ENCODE data around the gene KDM3B. TPM values are rescaled to one million over a fixed set of nuclear protein-coding genes. Genes with fewer than 3 reads are reported as not detected.
"Not testable (repeated sequence)": the region's sequence is repeated elsewhere in the genome, so short reads cannot be mapped to it uniquely, and the experiment has no call there.

The KDM3B gene
- polyA plus RNA-seq, 4 donors, result 18.6 to 63.2 (median 25.2) TPM

GRCh38 chr5:138389911-138390310 lies 37.4 kb downstream of the KDM3B start:
- H3K9me3 ChIP-seq (ENCODE audit: control insufficient read depth in 2 of 2, insufficient read depth in 1 of 2, low read depth in 1 of 2, low read length in 1 of 2); H3K4me3 ChIP-seq (ENCODE audit: low read depth in 1 of 3, low read length in 3 of 3); FAIRE-seq; H3K4me1 ChIP-seq (ENCODE audit: control insufficient read depth in 3 of 3, insufficient read depth in 2 of 3, low read depth in 1 of 3, low read length in 2 of 3); H3K27ac ChIP-seq (ENCODE audit: low read depth in 1 of 3, low read length in 2 of 3); H3K27me3 ChIP-seq (ENCODE audit: control insufficient read depth in 3 of 3, insufficient read depth in 3 of 3, low read length in 3 of 3); DNase-seq: not testable (repeated sequence)
- peaks cover 18 to 41% (median 25%) of the 10 kb centered on the region in 3 donors for H3K36me3 ChIP-seq (ENCODE audit: control insufficient read depth in 3 of 3, insufficient read depth in 2 of 3, low read depth in 1 of 3, low read length in 3 of 3)
- 93 to 97% (median 96%) methylated on average over 10 of the region's 10 CpGs for WGBS, 3 donors

- Histone ChIP-seq H3K36me3 (ENCODE audit: control insufficient read depth in 3 of 3, insufficient read depth in 2 of 3, low read depth in 1 of 3, low read length in 3 of 3) (peaks cover 17 to 41% (median 18%) of the 10 kb centered on the region in 3 donors), H3K9me3 (ENCODE audit: control insufficient read depth in 2 of 2, insufficient read depth in 1 of 2, low read depth in 1 of 2, low read length in 1 of 2) (no peaks in the 10 kb centered on the region), H3K27me3 (ENCODE audit: control insufficient read depth in 3 of 3, insufficient read depth in 3 of 3, low read length in 3 of 3) (no peaks in the 10 kb centered on the region), H3K4me3 (ENCODE audit: low read depth in 1 of 3, low read length in 3 of 3) (peak overlapping the region in 1 of 3 donors; percentile 10), H3K4me1 (ENCODE audit: control insufficient read depth in 3 of 3, insufficient read depth in 2 of 3, low read depth in 1 of 3, low read length in 2 of 3) (no peaks in the 10 kb centered on the region), H3K27ac (ENCODE audit: low read depth in 1 of 3, low read length in 2 of 3) (no peak overlapping the region)
- DNase-seq (no peak), FAIRE-seq (no peak)
- 91 to 92% (median 91%) methylated on average over 9 of the region's 9 CpGs for WGBS, 3 donors
Measured at GRCh38 chr5:138391859-138392386, 39.4 kb downstream of the KDM3B start.

- no peak for FAIRE-seq
- no peak for DNase-seq
- Histone ChIP-seq H3K4me3 (ENCODE audit: low read depth in 1 of 3, low read length in 3 of 3) (no peak overlapping the region), H3K27me3 (ENCODE audit: control insufficient read depth in 3 of 3, insufficient read depth in 3 of 3, low read length in 3 of 3) (no peaks in the 10 kb centered on the region), H3K4me1 (ENCODE audit: control insufficient read depth in 3 of 3, insufficient read depth in 2 of 3, low read depth in 1 of 3, low read length in 2 of 3) (no peaks in the 10 kb centered on the region), H3K36me3 (ENCODE audit: control insufficient read depth in 3 of 3, insufficient read depth in 2 of 3, low read depth in 1 of 3, low read length in 3 of 3) (peaks cover 9 to 52% (median 23%) of the 10 kb centered on the region in 3 donors), H3K27ac (ENCODE audit: low read depth in 1 of 3, low read length in 2 of 3) (no peak overlapping the region), H3K9me3 (ENCODE audit: control insufficient read depth in 2 of 2, insufficient read depth in 1 of 2, low read depth in 1 of 2, low read length in 1 of 2) (no peaks in the 10 kb centered on the region)
Measured at GRCh38 chr5:138402640-138403039, 50.2 kb downstream of the KDM3B start.

GRCh38 chr5:138408023-138408422 lies 55.5 kb downstream of the KDM3B start:
- Histone ChIP-seq H3K27me3 (ENCODE audit: control insufficient read depth in 3 of 3, insufficient read depth in 3 of 3, low read length in 3 of 3) (no peaks in the 10 kb centered on the region), H3K4me1 (ENCODE audit: control insufficient read depth in 3 of 3, insufficient read depth in 2 of 3, low read depth in 1 of 3, low read length in 2 of 3) (no peaks in the 10 kb centered on the region), H3K27ac (ENCODE audit: low read depth in 1 of 3, low read length in 2 of 3) (peak overlapping the region in 1 of 3 donors; percentile 21), H3K9me3 (ENCODE audit: control insufficient read depth in 2 of 2, insufficient read depth in 1 of 2, low read depth in 1 of 2, low read length in 1 of 2) (no peaks in the 10 kb centered on the region), H3K36me3 (ENCODE audit: control insufficient read depth in 3 of 3, insufficient read depth in 2 of 3, low read depth in 1 of 3, low read length in 3 of 3) (peaks cover 5 to 53% (median 7%) of the 10 kb centered on the region in 3 donors), H3K4me3 (ENCODE audit: low read depth in 1 of 3, low read length in 3 of 3) (no peak overlapping the region)
- WGBS, 3 donors, result 35 to 43% (median 37%) methylated on average over 5 of the region's 5 CpGs
- DNase-seq (peak; percentile 45 to 63), FAIRE-seq (no peak)

- not testable (repeated sequence) for H3K27me3 ChIP-seq (ENCODE audit: control insufficient read depth in 3 of 3, insufficient read depth in 3 of 3, low read length in 3 of 3); H3K4me1 ChIP-seq (ENCODE audit: control insufficient read depth in 3 of 3, insufficient read depth in 2 of 3, low read depth in 1 of 3, low read length in 2 of 3); H3K9me3 ChIP-seq (ENCODE audit: control insufficient read depth in 2 of 2, insufficient read depth in 1 of 2, low read depth in 1 of 2, low read length in 1 of 2); H3K27ac ChIP-seq (ENCODE audit: low read depth in 1 of 3, low read length in 2 of 3); FAIRE-seq; H3K4me3 ChIP-seq (ENCODE audit: low read depth in 1 of 3, low read length in 3 of 3)
- peak in 1 of 2 donors; percentile 14 for DNase-seq
- peaks cover 8 to 51% (median 11%) of the 10 kb centered on the region in 3 donors for H3K36me3 ChIP-seq (ENCODE audit: control insufficient read depth in 3 of 3, insufficient read depth in 2 of 3, low read depth in 1 of 3, low read length in 3 of 3)
- 76 to 91% (median 86%) methylated on average over 13 of the region's 14 CpGs for WGBS, 3 donors
Measured at GRCh38 chr5:138410996-138411640, 58.6 kb downstream of the KDM3B start.

- FAIRE-seq (no peak), DNase-seq (no peak)
- no peaks in the 10 kb centered on the region for H3K4me1 ChIP-seq (ENCODE audit: control insufficient read depth in 3 of 3, insufficient read depth in 2 of 3, low read depth in 1 of 3, low read length in 2 of 3)
- no peaks in the 10 kb centered on the region for H3K27me3 ChIP-seq (ENCODE audit: control insufficient read depth in 3 of 3, insufficient read depth in 3 of 3, low read length in 3 of 3)
- no peaks in the 10 kb centered on the region for H3K9me3 ChIP-seq (ENCODE audit: control insufficient read depth in 2 of 2, insufficient read depth in 1 of 2, low read depth in 1 of 2, low read length in 1 of 2)
- H3K27ac ChIP-seq (ENCODE audit: low read depth in 1 of 3, low read length in 2 of 3), result no peak overlapping the region
- 85 to 88% (median 88%) methylated on average over 2 of the region's 2 CpGs for WGBS, 3 donors
- H3K36me3 ChIP-seq (ENCODE audit: control insufficient read depth in 3 of 3, insufficient read depth in 2 of 3, low read depth in 1 of 3, low read length in 3 of 3), result peaks cover 21 to 49% (median 37%) of the 10 kb centered on the region in 3 donors
- H3K4me3 ChIP-seq (ENCODE audit: low read depth in 1 of 3, low read length in 3 of 3), result no peak overlapping the region
Measured at GRCh38 chr5:138418444-138418843, 66.0 kb downstream of the KDM3B start.

GRCh38 chr5:138425079-138425478 lies 72.6 kb downstream of the KDM3B start:
- H3K4me1 ChIP-seq (ENCODE audit: control insufficient read depth in 3 of 3, insufficient read depth in 2 of 3, low read depth in 1 of 3, low read length in 2 of 3), result no peaks in the 10 kb centered on the region
- peaks cover 16 to 55% (median 42%) of the 10 kb centered on the region in 3 donors for H3K36me3 ChIP-seq (ENCODE audit: control insufficient read depth in 3 of 3, insufficient read depth in 2 of 3, low read depth in 1 of 3, low read length in 3 of 3)
- FAIRE-seq (no peak), DNase-seq (no peak)
- no peak overlapping the region for H3K27ac ChIP-seq (ENCODE audit: low read depth in 1 of 3, low read length in 2 of 3)
- no peak overlapping the region for H3K4me3 ChIP-seq (ENCODE audit: low read depth in 1 of 3, low read length in 3 of 3)
- no peaks in the 10 kb centered on the region for H3K27me3 ChIP-seq (ENCODE audit: control insufficient read depth in 3 of 3, insufficient read depth in 3 of 3, low read length in 3 of 3)
- H3K9me3 ChIP-seq (ENCODE audit: control insufficient read depth in 2 of 2, insufficient read depth in 1 of 2, low read depth in 1 of 2, low read length in 1 of 2), result no peaks in the 10 kb centered on the region
- WGBS, 3 donors, result 90 to 100% (median 91%) methylated on average over 1 of the region's 1 CpG

- FAIRE-seq (no peak), DNase-seq (no peak)
- H3K4me1 ChIP-seq (ENCODE audit: control insufficient read depth in 3 of 3, insufficient read depth in 2 of 3, low read depth in 1 of 3, low read length in 2 of 3), result peaks cover 2 to 19% (median 2%) of the 10 kb centered on the region in 3 donors
- no peak overlapping the region for H3K4me3 ChIP-seq (ENCODE audit: low read depth in 1 of 3, low read length in 3 of 3)
- WGBS, 3 donors, result 87 to 90% (median 89%) methylated on average over 5 of the region's 5 CpGs
- peaks cover 18 to 40% (median 20%) of the 10 kb centered on the region in 3 donors for H3K36me3 ChIP-seq (ENCODE audit: control insufficient read depth in 3 of 3, insufficient read depth in 2 of 3, low read depth in 1 of 3, low read length in 3 of 3)
- H3K27ac ChIP-seq (ENCODE audit: low read depth in 1 of 3, low read length in 2 of 3), result no peak overlapping the region
- no peaks in the 10 kb centered on the region for H3K27me3 ChIP-seq (ENCODE audit: control insufficient read depth in 3 of 3, insufficient read depth in 3 of 3, low read length in 3 of 3)
- H3K9me3 ChIP-seq (ENCODE audit: control insufficient read depth in 2 of 2, insufficient read depth in 1 of 2, low read depth in 1 of 2, low read length in 1 of 2), result no peaks in the 10 kb centered on the region
Measured at GRCh38 chr5:138435943-138436342, 83.5 kb downstream of the KDM3B start.
